Measurements from ENCODE around the gene EPHA10.

- no peak for TF ChIP-seq CTCF (IDR thresholded peaks at IDR 0.05)
- no peak for TF ChIP-seq MAX (IDR thresholded peaks at IDR 0.05)
- no peak for TF ChIP-seq JUN (IDR thresholded peaks at IDR 0.05)
- TF ChIP-seq RFX5 (IDR thresholded peaks at IDR 0.05), result no peak
- TF ChIP-seq PBX3 (IDR thresholded peaks at IDR 0.05), result no peak
These were observed 12.1 kb upstream of the EPHA10 start for GRCh38 chr1:37776946-37777516.
